Activated CD4-positive, alpha-beta T cell treated with anti-CD3 and anti-CD28 coated beads for 24 hours (primary cell): ENCODE results near the gene AVP.
"Not testable (repeated sequence)": the region's sequence is repeated elsewhere in the genome, so short reads cannot be mapped to it uniquely, and the experiment has no call there.

Source experiments
- DNase-seq, 2 donors: peaks; one replicate each; pipeline ENCODE4 v3.0.0-alpha.2; 2020; ENCODE audit warnings: low read depth in 2 of 2

The AVP gene

GRCh38 chr20:3084283-3084985 lies at the start of gene AVP:
Gene AVP, minus strand, starts transcription at chr20:3084724. Its CDS starts 50 bp downstream, at chr20:3084674.
- DNase-seq = no peak

DNA sequence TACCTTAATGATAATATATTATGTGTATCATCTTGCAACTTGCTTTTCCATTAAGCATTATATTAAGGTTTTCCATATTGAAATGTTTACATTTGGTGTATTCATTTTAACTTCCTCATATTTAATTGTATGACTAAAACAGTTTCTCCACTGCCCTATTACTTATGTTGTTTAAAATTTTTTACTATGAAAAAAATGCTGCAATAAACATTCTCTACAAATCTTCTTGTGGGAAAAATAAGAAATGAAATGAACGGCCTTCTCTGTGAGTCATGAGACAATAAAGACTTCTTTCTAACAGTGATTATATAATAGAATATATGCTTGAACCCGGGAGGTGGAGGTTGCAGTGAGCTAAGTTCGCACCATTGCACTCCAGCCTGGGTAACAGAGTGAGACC lies 49.6 kb upstream of the AVP start:
- DNase-seq = no peak

GRCh38 chr20:3133155-3133554 lies 48.6 kb upstream of the AVP start:
- DNase-seq = no peak

DNA sequence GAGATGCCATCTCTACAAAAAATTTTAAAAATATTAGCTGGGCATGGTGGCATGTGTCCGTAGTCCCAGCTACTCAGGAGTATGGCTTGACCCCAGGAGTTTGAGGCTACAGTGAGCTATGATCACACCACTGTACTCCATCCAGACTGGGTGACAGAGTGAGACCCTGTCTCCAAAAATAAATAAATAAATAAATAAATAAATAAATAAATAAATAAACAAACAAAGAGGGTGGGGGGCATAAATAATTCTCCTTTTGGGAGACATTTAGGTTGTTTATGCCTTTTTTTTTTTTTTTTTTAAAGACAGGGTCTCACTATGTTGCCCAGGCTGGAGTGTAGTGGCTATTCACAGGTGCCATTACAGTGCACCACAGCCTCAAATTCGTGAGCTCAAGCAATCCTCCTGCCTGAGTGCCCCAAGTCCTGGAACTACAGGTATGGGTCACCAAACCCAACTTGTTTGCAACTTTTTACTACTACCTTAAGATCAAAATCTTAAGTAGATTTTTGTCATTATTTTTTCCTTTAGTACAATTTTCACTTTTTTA lies 45.6 kb upstream of the AVP start:
- DNase-seq = no peak

DNA sequence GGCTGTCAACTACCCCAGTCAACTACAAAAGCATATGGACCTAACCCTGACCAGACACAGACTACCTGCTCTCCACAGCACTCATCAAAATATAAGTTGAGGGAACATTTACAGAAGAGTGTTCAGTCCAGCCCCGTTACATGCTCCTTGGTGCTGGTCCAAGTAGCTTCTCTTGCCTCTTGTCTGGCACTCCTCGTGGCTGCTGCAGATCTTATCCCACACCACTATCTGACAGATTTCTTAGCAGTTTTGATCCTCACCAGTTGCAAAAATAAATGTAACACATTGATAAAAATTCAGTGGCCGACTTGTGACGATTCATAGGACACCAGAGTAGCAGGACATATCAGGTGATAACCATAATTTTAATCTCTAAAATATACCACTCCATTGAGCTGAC lies 44.6 kb upstream of the AVP start:
- no peak for DNase-seq

- DNase-seq = no peak
Observed at GRCh38 chr20:3128275-3128984, 43.9 kb upstream of the AVP start.

- DNase-seq = no peak
Observed at GRCh38 chr20:3126527-3126859, 42.0 kb upstream of the AVP start.

- DNase-seq = not testable (repeated sequence)
Observed at GRCh38 chr20:3125776-3126526, 41.4 kb upstream of the AVP start.

- DNase-seq = not testable (repeated sequence)
Observed at GRCh38 chr20:3124773-3125560, 40.4 kb upstream of the AVP start.

GRCh38 chr20:3124163-3124562 lies 39.6 kb upstream of the AVP start:
- not testable (repeated sequence) for DNase-seq

DNA sequence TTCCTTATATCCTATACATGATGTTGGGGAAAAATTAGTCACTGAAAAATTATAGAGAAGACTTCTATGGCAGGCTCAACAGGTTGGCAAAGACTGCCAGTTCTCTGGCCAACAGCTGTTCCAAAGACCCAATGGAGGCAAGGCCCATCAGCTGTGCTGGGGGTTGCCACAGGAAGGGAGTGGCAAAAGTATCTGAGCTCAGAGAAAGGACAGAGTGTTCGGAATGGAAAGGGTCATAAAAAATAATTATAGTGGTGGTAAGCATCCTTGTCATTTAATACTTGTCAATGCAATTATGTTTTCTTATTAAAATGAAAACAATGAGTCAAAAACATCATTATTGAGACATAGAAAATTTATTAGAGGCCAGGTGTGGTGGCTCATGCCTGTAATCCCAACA lies 39.0 kb upstream of the AVP start:
- DNase-seq = no peak

GRCh38 chr20:3121955-3122610 lies 37.6 kb upstream of the AVP start:
- DNase-seq = no peak

DNA sequence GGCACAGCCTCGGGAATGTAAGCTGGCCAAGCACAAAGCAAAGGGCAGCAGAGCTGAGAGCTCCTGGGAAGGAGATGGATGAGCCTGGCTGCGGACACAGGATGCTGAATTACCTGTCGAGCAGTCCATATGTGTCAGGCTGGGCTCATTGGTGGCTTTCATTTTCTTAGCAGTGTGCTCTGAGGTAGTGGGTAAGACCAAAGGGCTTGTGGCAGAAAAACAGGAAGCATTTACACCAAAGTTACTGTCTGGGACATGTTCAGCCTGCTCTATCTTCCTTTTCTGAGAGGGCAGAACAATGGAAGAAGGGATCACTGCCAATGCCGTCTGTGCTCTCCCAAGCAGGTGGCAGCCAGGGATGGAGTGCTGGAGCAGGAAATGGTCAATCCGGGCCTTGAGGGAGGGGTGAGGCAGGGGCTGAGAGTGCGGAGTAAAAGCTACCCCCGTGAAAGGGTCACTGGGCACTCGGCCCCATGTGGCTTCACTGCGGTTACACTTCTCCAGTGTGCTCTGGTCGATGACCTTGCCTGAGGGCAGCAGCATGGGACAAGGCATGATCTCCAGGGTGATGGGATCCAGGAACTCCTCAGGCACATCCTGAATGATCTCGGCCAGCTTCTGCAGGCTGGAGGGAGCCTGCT lies 36.9 kb upstream of the AVP start:
- no peak for DNase-seq

DNA sequence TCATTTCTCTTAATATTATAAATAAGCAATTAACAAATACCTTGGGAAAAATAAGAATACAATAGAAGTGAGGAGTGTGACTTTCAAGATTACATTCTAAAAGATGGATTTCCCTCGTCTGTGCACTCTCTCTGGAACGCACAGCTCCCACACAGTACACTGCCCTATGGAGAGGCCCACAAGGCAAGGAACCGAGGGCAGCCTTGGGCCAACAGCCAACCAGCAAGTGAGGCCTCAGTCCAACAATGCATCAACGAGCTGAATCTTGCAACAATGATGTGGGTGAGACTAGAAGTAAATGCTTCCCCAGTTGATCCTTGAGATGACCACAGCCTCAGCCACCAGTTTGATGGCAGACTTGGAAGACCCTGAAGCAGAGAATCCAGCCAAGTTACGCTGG lies 34.5 kb upstream of the AVP start:
- DNase-seq = no peak

- not testable (repeated sequence) for DNase-seq
Observed at GRCh38 chr20:3117839-3118379, 33.4 kb upstream of the AVP start.

GRCh38 chr20:3116341-3116740 lies 31.8 kb upstream of the AVP start:
- no peak for DNase-seq

- no peak for DNase-seq
Observed at GRCh38 chr20:3115190-3116107, 30.9 kb upstream of the AVP start.

- DNase-seq = no peak
Observed at GRCh38 chr20:3111995-3112394, 27.5 kb upstream of the AVP start.

- DNase-seq = no peak
Observed at GRCh38 chr20:3111507-3111906, 27.0 kb upstream of the AVP start.
